ENCODE data around the gene PRSS27.
"Not testable (repeated sequence)": the region's sequence is repeated elsewhere in the genome, so short reads cannot be mapped to it uniquely, and the experiment has no call there.

Gene PRSS27

GRCh38 chr16:2699791-2700600 lies 20.0 kb downstream of the PRSS27 start:
- no peak for TF ChIP-seq CTCF (IDR thresholded peaks at IDR 0.05; ENCODE audit: control extremely low read depth, extremely low read depth, low read depth, missing control alignments)
- CTCF ChIA-PET = no interaction called here
- no peak for DNase-seq (ENCODE audit: extremely low spot score)
- POLR2A ChIA-PET = no interaction called here

GRCh38 chr16:2698965-2699750 lies 20.9 kb downstream of the PRSS27 start:
- POLR2A ChIA-PET = interaction anchor here (0.7 kb wide), 1 partner anchor 91 kb away, joined by 3 read pairs; no protein-coding TSS in a partner anchor
- no peak for DNase-seq (ENCODE audit: extremely low spot score)
- TF ChIP-seq CTCF (IDR thresholded peaks at IDR 0.05; ENCODE audit: control extremely low read depth, extremely low read depth, low read depth, missing control alignments) = no peak
- CTCF ChIA-PET = no interaction called here

GRCh38 chr16:2698103-2698870 lies 21.7 kb downstream of the PRSS27 start:
- ChIA-PET CTCF (no interaction called here), POLR2A (interaction anchor here (0.7 kb wide), 1 partner anchor 92 kb away, joined by 3 read pairs; no protein-coding TSS in a partner anchor)

GRCh38 chr16:2697401-2697948 lies 22.5 kb downstream of the PRSS27 start:
- ChIA-PET CTCF (no interaction called here), POLR2A (no interaction called here)
- no peak for DNase-seq (ENCODE audit: extremely low spot score)
- no peak for TF ChIP-seq CTCF (IDR thresholded peaks at IDR 0.05; ENCODE audit: control extremely low read depth, extremely low read depth, low read depth, missing control alignments)

More at GRCh38 chr16:2698103-2698870, 21.7 kb downstream of the PRSS27 start:
- no peak for TF ChIP-seq CTCF (IDR thresholded peaks at IDR 0.05; ENCODE audit: control extremely low read depth, extremely low read depth, low read depth, missing control alignments)
- no peak for DNase-seq (ENCODE audit: extremely low spot score)

- CTCF ChIA-PET; DNase-seq (ENCODE audit: extremely low spot score); POLR2A ChIA-PET: not testable (repeated sequence)
Measured at GRCh38 chr16:2696601-2697250, 23.3 kb downstream of the PRSS27 start.

GRCh38 chr16:2692948-2693651 lies 26.9 kb downstream of the PRSS27 start:
- POLR2A ChIA-PET = no interaction called here
- no peak for TF ChIP-seq CTCF (IDR thresholded peaks at IDR 0.05; ENCODE audit: control extremely low read depth, extremely low read depth, low read depth, missing control alignments)
- CTCF ChIA-PET = no interaction called here
- no peak for DNase-seq (ENCODE audit: extremely low spot score)
